Type B pancreatic cell (in vitro differentiated cells): Measurements from ENCODE around the gene ASRGL1. TPM values are rescaled to one million over a fixed set of nuclear protein-coding genes. Genes with fewer than 3 reads are reported as not detected.

ENCODE experiments used
- DNase-seq: peaks from one replicate; pipeline ENCODE4 v3.0.0; 2021; ENCODE audit warnings: mixed read lengths; ENCODE audit not compliant: unreplicated experiment; ENCODE audit errors: extremely low spot score
- H3K27ac Mint-ChIP-seq: 2 replicates; pipeline ENCODE4 v1.8.0; 2021; ENCODE audit warnings: mild to moderate bottlenecking, mixed read lengths
- H3K27me3 Mint-ChIP-seq: 2 replicates; pipeline ENCODE4 v1.8.0; 2021; ENCODE audit warnings: mixed read lengths
- H3K36me3 Mint-ChIP-seq: 2 replicates; pipeline ENCODE4 v1.8.0; 2021; ENCODE audit warnings: mixed read lengths
- H3K4me1 Mint-ChIP-seq: one replicate; pipeline ENCODE4 v1.8.0; 2021; ENCODE audit warnings: mixed read lengths; ENCODE audit not compliant: unreplicated experiment
- H3K4me3 Mint-ChIP-seq: 2 replicates; pipeline ENCODE4 v1.8.0; 2021; ENCODE audit warnings: mild to moderate bottlenecking, mixed read lengths
- H3K9me3 Mint-ChIP-seq: 2 replicates; pipeline ENCODE4 v1.8.0; 2021; ENCODE audit warnings: mixed read lengths
- CTCF ChIP-seq: fragments of 200-600 bp; sonication (generic); conservative IDR thresholded peaks from 2 replicates; pipeline ENCODE4 v1.5.0; 2021; ENCODE audit warnings: antibody characterized with exemption, mild to moderate bottlenecking
- total RNA-seq: library from RNA; stranded (reverse); gene quantifications from 2 replicates; pipeline ENCODE4 v1.2.1, GENCODE V29; 2021; ENCODE audit warnings: low replicate concordance

ASRGL1 gene
- total RNA-seq, 1 donor from 2014 or later = 48.0 TPM

GRCh38 chr11:62401811-62402210 is 64.6 kb downstream of the ASRGL1 start:
- DNase-seq = no peak
- Mint-ChIP-seq H3K4me1 (peaks cover 37% of the 10 kb centered on the region), H3K36me3 (no peaks in the 10 kb centered on the region), H3K9me3 (no peaks in the 10 kb centered on the region), H3K4me3 (no peak overlapping the region), H3K27ac (no peak overlapping the region), H3K27me3 (no peaks in the 10 kb centered on the region)
- TF ChIP-seq CTCF = no peak

GRCh38 chr11:62402226-62402959 is 65.1 kb downstream of the ASRGL1 start:
- H3K27me3 Mint-ChIP-seq = no peaks in the 10 kb centered on the region
- H3K4me3 Mint-ChIP-seq = no peak overlapping the region
- H3K27ac Mint-ChIP-seq = no peak overlapping the region
- H3K4me1 Mint-ChIP-seq = peaks cover 36% of the 10 kb centered on the region
- no peaks in the 10 kb centered on the region for H3K36me3 Mint-ChIP-seq
- no peak for TF ChIP-seq CTCF
- H3K9me3 Mint-ChIP-seq = no peaks in the 10 kb centered on the region
- DNase-seq = no peak

GRCh38 chr11:62402960-62403730 is 65.9 kb downstream of the ASRGL1 start:
- no peak for TF ChIP-seq CTCF
- Mint-ChIP-seq H3K4me1 (peaks cover 36% of the 10 kb centered on the region), H3K27me3 (no peaks in the 10 kb centered on the region), H3K27ac (no peak overlapping the region), H3K9me3 (no peaks in the 10 kb centered on the region), H3K4me3 (no peak overlapping the region), H3K36me3 (no peaks in the 10 kb centered on the region)
- DNase-seq = no peak

- Mint-ChIP-seq H3K36me3 (no peaks in the 10 kb centered on the region), H3K27me3 (no peaks in the 10 kb centered on the region), H3K9me3 (no peaks in the 10 kb centered on the region), H3K4me3 (no peak overlapping the region), H3K27ac (no peak overlapping the region), H3K4me1 (peaks cover 24% of the 10 kb centered on the region)
- DNase-seq = no peak
- no peak for TF ChIP-seq CTCF
Observed at GRCh38 chr11:62404435-62404834, 67.2 kb downstream of the ASRGL1 start.

GRCh38 chr11:62404901-62405300 is 67.7 kb downstream of the ASRGL1 start:
- no peak overlapping the region for H3K4me3 Mint-ChIP-seq
- H3K27me3 Mint-ChIP-seq = no peaks in the 10 kb centered on the region
- H3K27ac Mint-ChIP-seq = no peak overlapping the region
- no peak for DNase-seq
- no peaks in the 10 kb centered on the region for H3K9me3 Mint-ChIP-seq
- H3K4me1 Mint-ChIP-seq = peaks cover 24% of the 10 kb centered on the region
- TF ChIP-seq CTCF = no peak
- H3K36me3 Mint-ChIP-seq = no peaks in the 10 kb centered on the region
